GM12874 (cell line): ENCODE data around the gene S100A11.

ENCODE experiments used
- CTCF ChIP-seq: IDR thresholded peaks from 2 replicates; pipeline ENCODE4 v1.5.1; 2011; ENCODE audit warnings: low read depth, mild to moderate bottlenecking, control low read depth, low read length, moderate library complexity; ENCODE audit not compliant: insufficient read depth

S100A11 gene

DNA sequence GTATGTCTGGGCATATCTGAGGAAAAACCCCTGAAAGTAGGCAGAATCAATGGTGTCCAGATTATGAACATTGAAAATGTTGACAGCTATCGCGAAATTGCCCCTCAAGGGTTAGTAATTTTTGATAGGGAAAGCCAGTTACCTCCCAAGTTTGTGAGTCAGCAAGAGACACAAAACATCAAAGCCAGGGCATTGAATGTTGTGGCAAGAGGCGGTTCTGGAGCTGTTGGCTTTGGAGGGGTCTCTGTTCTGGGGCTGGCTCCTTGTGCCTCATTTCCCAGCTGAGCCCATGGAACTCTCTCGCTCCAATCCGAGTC lies 10.6 kb upstream of the S100A11 start:
- no peak for TF ChIP-seq CTCF

DNA sequence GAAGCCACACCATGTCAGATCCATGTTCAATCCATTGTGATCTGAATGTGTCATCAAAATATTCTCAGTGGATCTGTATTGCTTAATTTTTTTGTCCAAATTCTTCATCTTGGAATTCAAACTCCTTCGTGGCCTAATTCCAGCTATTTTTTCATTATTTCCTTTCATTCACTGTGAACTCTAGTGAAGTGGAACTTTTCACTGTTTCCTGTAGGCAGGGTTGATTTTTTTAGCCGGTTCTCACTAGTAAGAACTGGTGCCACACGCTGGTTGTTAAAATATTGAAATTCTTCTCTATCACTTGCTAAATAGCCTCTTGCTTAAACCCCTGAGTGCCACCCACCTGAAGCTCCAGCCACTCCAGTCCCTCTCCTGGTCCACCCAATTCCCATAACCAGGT lies 7.6 kb upstream of the S100A11 start:
- no peak for TF ChIP-seq CTCF

- no peak for TF ChIP-seq CTCF
Observed at GRCh38 chr1:152043870-152044269, 7.1 kb upstream of the S100A11 start.

- no peak for TF ChIP-seq CTCF
Observed at GRCh38 chr1:152042030-152042429, 5.2 kb upstream of the S100A11 start.

DNA sequence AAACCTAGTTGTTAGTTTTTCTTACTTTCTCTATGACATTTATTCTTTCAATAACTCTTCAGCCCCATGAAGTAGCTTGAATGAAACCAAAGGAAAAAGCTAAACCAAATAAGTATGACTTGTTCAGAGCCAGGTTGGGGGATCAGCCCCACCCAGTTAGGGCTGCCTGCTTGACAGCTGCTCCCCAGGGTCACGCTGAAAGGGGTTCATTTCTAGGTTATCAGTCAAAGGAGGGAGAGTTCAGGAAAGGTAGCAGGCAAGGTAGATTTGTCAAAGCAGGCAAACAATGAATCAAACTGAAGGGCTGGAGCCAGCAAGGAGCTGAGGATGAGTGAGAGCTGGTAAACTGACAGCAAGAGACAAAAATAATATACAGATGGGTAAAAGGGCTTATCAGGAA lies 3.1 kb upstream of the S100A11 start:
- no peak for TF ChIP-seq CTCF

- TF ChIP-seq CTCF = no peak
Observed at GRCh38 chr1:152039461-152039860, 2.7 kb upstream of the S100A11 start.

DNA sequence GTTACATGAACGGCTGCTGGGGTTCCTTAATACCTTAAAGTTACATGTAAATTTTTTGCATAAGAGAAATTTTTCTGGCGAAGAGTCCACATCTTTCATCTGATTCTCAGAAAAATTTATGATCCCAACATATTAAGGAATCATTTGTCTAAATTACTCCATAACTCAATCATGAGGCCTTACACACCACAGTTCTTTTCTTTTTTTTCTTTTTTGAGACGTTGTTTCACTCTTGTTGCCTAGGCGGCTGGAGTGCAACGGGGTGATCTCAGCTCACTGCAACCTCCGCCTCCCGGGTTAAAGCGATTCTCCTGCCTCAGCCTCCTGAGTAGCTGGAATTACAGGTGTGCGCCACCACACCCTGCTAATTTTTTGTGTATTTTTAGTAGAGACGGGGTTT lies 2.1 kb upstream of the S100A11 start:
- no peak for TF ChIP-seq CTCF
